ENCODE data around the gene OR2A42.
"Not testable (repeated sequence)": the region's sequence is repeated elsewhere in the genome, so short reads cannot be mapped to it uniquely, and the experiment has no call there.

DNA sequence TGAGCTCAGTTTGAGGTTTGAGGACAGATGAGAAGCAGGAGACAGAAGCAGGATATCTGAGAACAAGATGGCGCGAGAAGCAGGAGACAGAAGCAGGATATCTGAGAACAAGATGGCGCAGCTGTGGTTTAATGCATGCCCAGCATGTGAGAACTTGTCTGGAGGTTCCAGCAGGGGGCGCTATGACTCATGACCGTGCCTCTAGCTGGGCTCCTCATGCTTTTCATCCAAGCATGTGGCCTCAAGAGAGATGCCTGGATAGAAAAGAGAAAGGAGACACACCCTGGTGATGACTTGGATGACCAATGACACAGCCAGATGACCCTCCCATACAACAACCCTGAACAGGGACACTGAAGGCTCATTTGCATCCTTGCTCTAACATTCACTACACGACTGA is 40.6 kb upstream of the OR2A42 start:
- TF ChIP-seq, protein P1, sequence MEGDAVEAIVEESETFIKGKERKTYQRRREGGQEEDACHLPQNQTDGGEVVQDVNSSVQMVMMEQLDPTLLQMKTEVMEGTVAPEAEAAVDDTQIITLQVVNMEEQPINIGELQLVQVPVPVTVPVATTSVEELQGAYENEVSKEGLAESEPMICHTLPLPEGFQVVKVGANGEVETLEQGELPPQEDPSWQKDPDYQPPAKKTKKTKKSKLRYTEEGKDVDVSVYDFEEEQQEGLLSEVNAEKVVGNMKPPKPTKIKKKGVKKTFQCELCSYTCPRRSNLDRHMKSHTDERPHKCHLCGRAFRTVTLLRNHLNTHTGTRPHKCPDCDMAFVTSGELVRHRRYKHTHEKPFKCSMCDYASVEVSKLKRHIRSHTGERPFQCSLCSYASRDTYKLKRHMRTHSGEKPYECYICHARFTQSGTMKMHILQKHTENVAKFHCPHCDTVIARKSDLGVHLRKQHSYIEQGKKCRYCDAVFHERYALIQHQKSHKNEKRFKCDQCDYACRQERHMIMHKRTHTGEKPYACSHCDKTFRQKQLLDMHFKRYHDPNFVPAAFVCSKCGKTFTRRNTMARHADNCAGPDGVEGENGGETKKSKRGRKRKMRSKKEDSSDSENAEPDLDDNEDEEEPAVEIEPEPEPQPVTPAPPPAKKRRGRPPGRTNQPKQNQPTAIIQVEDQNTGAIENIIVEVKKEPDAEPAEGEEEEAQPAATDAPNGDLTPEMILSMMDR (IDR thresholded peaks at IDR 0.05) = not testable (repeated sequence)
- TF ChIP-seq EZH2 (IDR thresholded peaks at IDR 0.05; ENCODE audit: borderline replicate concordance, insufficient read depth, low read depth, low read length, poor library complexity, severe bottlenecking) = not testable (repeated sequence)
